BE2C (cell line): ENCODE measurements around the gene VAT1.
A peak's percentile ranks its signal among the peaks of the same experiment; 100 is the strongest.
"Not testable (repeated sequence)": the region's sequence is repeated elsewhere in the genome, so short reads cannot be mapped to it uniquely, and the experiment has no call there.

Source experiments
- DNase-seq: peaks from one replicate; pipeline ENCODE4 v3.0.0-alpha.2; 2020
- H3K27me3 ChIP-seq: fragments of 250-450 bp; sonication (Bioruptor Pico); 2 replicates; pipeline ENCODE4 v1.5.1; 2020; ENCODE audit warnings: mild to moderate bottlenecking
- H3K36me3 ChIP-seq: fragments of 250-450 bp; sonication (Bioruptor Pico); 2 replicates; pipeline ENCODE4 v1.5.1; 2020; ENCODE audit warnings: mild to moderate bottlenecking
- H3K4me1 ChIP-seq: fragments of 250-450 bp; sonication (Bioruptor Pico); 2 replicates; pipeline ENCODE4 v1.5.1; 2020
- H3K4me3 ChIP-seq: 2 replicates; pipeline ENCODE4 v1.5.1; 2011; ENCODE audit warnings: low read depth, low read length
- H3K9me3 ChIP-seq: fragments of 250-450 bp; sonication (Bioruptor Pico); 2 replicates; pipeline ENCODE4 v1.5.1; 2020
- CTCF ChIP-seq: IDR thresholded peaks from 2 replicates; pipeline ENCODE4 v1.5.1; 2012; ENCODE audit warnings: mild to moderate bottlenecking, low read depth, low read length

Gene VAT1

GRCh38 chr17:43003542-43004172, 18.5 kb downstream of the VAT1 start:
- H3K4me1 ChIP-seq = no peaks in the 10 kb centered on the region
- H3K4me3 ChIP-seq = no peak overlapping the region
- peaks cover 57% of the 10 kb centered on the region for H3K36me3 ChIP-seq
- TF ChIP-seq CTCF = no peak
- no peaks in the 10 kb centered on the region for H3K27me3 ChIP-seq
- no peaks in the 10 kb centered on the region for H3K9me3 ChIP-seq
- DNase-seq = no peak

GRCh38 chr17:43000894-43001293, 21.3 kb downstream of the VAT1 start:
- DNase-seq, H3K4me3 ChIP-seq, H3K9me3 ChIP-seq, H3K4me1 ChIP-seq, H3K27me3 ChIP-seq: not testable (repeated sequence)
- H3K36me3 ChIP-seq = peaks cover 58% of the 10 kb centered on the region

- Histone ChIP-seq H3K4me3 (peak overlapping the region; percentile 100), H3K27me3 (no peaks in the 10 kb centered on the region), H3K9me3 (no peaks in the 10 kb centered on the region), H3K4me1 (no peaks in the 10 kb centered on the region), H3K36me3 (peaks cover 52% of the 10 kb centered on the region)
- no peak for DNase-seq
- no peak for TF ChIP-seq CTCF
Observed at GRCh38 chr17:42999003-42999525, 23.1 kb downstream of the VAT1 start.

- peak; percentile 89 for TF ChIP-seq CTCF
- Histone ChIP-seq H3K4me3 (peak within 1 kb of the TSS; percentile 100), H3K4me1 (no peaks in the 10 kb centered on the region), H3K9me3 (no peaks in the 10 kb centered on the region), H3K27me3 (no peaks in the 10 kb centered on the region), H3K36me3 (peaks cover 50% of the 10 kb centered on the region)
- peak; percentile 97 for DNase-seq
Observed at GRCh38 chr17:42997984-42998938, 23.9 kb downstream of the VAT1 start, which contains the start of gene RPL27. Gene RPL27 (plus strand): TSS chr17:42998419. CDS start chr17:42998751, 332 bp downstream.

- H3K4me1 ChIP-seq = no peaks in the 10 kb centered on the region
- no peak for TF ChIP-seq CTCF
- DNase-seq = no peak
- no peaks in the 10 kb centered on the region for H3K27me3 ChIP-seq
- peak overlapping the region; percentile 100 for H3K4me3 ChIP-seq
- H3K9me3 ChIP-seq = no peaks in the 10 kb centered on the region
- H3K36me3 ChIP-seq = peaks cover 49% of the 10 kb centered on the region
Observed at GRCh38 chr17:42997390-42997983, 24.7 kb downstream of the VAT1 start.

- H3K9me3 ChIP-seq, H3K27me3 ChIP-seq, H3K4me1 ChIP-seq, DNase-seq, H3K4me3 ChIP-seq: not testable (repeated sequence)
- H3K36me3 ChIP-seq = peaks cover 51% of the 10 kb centered on the region
Observed at GRCh38 chr17:42993913-42994312, 28.3 kb downstream of the VAT1 start.
